Measurements from ENCODE around the gene CARF.

Gene CARF

GRCh38 chr2:203021991-203022390 is 109.9 kb downstream of the CARF start:
- no peak for DNase-seq

GRCh38 chr2:203022751-203023150 is 110.7 kb downstream of the CARF start:
- no peak for DNase-seq

- DNase-seq, result no peak
These were observed 113.5 kb downstream of the CARF start for GRCh38 chr2:203025592-203025991.

- DNase-seq, result no peak
These were observed 118.5 kb downstream of the CARF start for GRCh38 chr2:203030545-203030944.

GRCh38 chr2:203030991-203031390 is 118.9 kb downstream of the CARF start:
- DNase-seq, result no peak

- no peak for DNase-seq
These were observed 121.3 kb downstream of the CARF start for GRCh38 chr2:203033395-203033794.

GRCh38 chr2:203035879-203036470 is 123.9 kb downstream of the CARF start:
- DNase-seq, result no peak
